A549 (cell line): ENCODE results near the gene ADAMTS19.

Experiments used
- CEBPB ChIP-seq, 2 experiments: fragments of >200 bp in 1 of 2; sonication (Bioruptor Twin) in 1 of 2; formaldehyde crosslinking in 1 of 2; IDR thresholded peaks; 2 replicates each; pipeline ENCODE4 v1.6.1; 2012 to 2016
- CHD4 ChIP-seq: fragments of 200-600 bp; sonication (generic); IDR thresholded peaks from 2 replicates; pipeline ENCODE4 v1.6.1; 2016; ENCODE audit warnings: antibody characterized with exemption, mild to moderate bottlenecking, borderline replicate concordance
- CTCF ChIP-seq: fragments of >200 bp; sonication (Bioruptor Twin); formaldehyde crosslinking; IDR thresholded peaks from 3 replicates; pipeline ENCODE4 v1.5.1; 2016
- EP300 ChIP-seq, 2 experiments: fragments of >200 bp; sonication (Bioruptor Twin); formaldehyde crosslinking; IDR thresholded peaks; 2 replicates in 1 of 2; 3 replicates in 1 of 2; pipeline ENCODE4 v1.6.1; 2016 to 2017
- JUNB ChIP-seq: fragments of >200 bp; sonication (Bioruptor Twin); formaldehyde crosslinking; IDR thresholded peaks from 2 replicates; pipeline ENCODE4 v1.6.1; 2016
- MAZ ChIP-seq: fragments of 150-350 bp; IDR thresholded peaks from 2 replicates; pipeline ENCODE4 v1.6.1; 2014; ENCODE audit warnings: antibody characterized with exemption, low read depth, low read length, borderline replicate concordance
- NR3C1 ChIP-seq: fragments of >200 bp; sonication (Bioruptor Twin); formaldehyde crosslinking; IDR thresholded peaks from 3 replicates; pipeline ENCODE4 v1.6.1; 2017
- POLR2A ChIP-seq: IDR thresholded peaks from 2 replicates; pipeline ENCODE4 v1.6.1; 2012; ENCODE audit warnings: mild to moderate bottlenecking, low read length
- POLR2AphosphoS2 ChIP-seq: conservative IDR thresholded peaks from 2 replicates; pipeline ENCODE4 v1.6.1; 2012; ENCODE audit warnings: low read length, improper control_type of control experiment, inconsistent platforms
- RCOR1 ChIP-seq: fragments of 150-350 bp; IDR thresholded peaks from 2 replicates; pipeline ENCODE4 v1.6.1; 2014; ENCODE audit warnings: antibody characterized with exemption, low read length, low read depth
- REST ChIP-seq: fragments of 200-600 bp; sonication (generic); IDR thresholded peaks from 2 replicates; pipeline ENCODE4 v1.6.1; 2016; ENCODE audit warnings: antibody characterized with exemption, mild to moderate bottlenecking, moderate library complexity
- SMC3 ChIP-seq: fragments of >200 bp; sonication (Bioruptor Twin); formaldehyde crosslinking; IDR thresholded peaks from 3 replicates; pipeline ENCODE4 v1.6.1; 2018; ENCODE audit warnings: inconsistent platforms
- TP53 ChIP-seq: fragments of 250-450 bp; sonication (Bioruptor Pico); IDR thresholded peaks from 2 replicates; pipeline ENCODE4 v1.5.0; 2021; ENCODE audit warnings: mild to moderate bottlenecking, moderate library complexity
- ZNF302 ChIP-seq: fragments of 250-450 bp; sonication (Bioruptor Pico); IDR thresholded peaks from 2 replicates; pipeline ENCODE4 v1.9.0; 2021; ENCODE audit warnings: inconsistent platforms, mild to moderate bottlenecking, moderate library complexity

GRCh38 chr5:129476751-129477150 is 16.7 kb downstream of the ADAMTS19 start:
- TF ChIP-seq POLR2AphosphoS2 = no peak
- no peak for TF ChIP-seq POLR2A
- no peak for TF ChIP-seq REST
- no peak for TF ChIP-seq CTCF
- TF ChIP-seq MAZ = no peak
- TF ChIP-seq JUNB = no peak
- no peak for TF ChIP-seq RCOR1
- TF ChIP-seq CHD4 = no peak
- TF ChIP-seq NR3C1 = no peak
- no peak for TF ChIP-seq EP300 (IDR thresholded peaks at IDR 0.05)
- no peak for TF ChIP-seq SMC3
- no peak for TF ChIP-seq TP53
- no peak for TF ChIP-seq CEBPB (IDR thresholded peaks at IDR 0.05)
- no peak for TF ChIP-seq ZNF302 (CRISPR knock-in tag)
